ENCODE data around the gene APCDD1. TPM values are rescaled to one million over a fixed set of nuclear protein-coding genes. Genes with fewer than 3 reads are reported as not detected.

Gene APCDD1
- total and polyA plus RNA-seq, 8 donors = 5.6 to 31.1 (median 16.4) TPM

DNA sequence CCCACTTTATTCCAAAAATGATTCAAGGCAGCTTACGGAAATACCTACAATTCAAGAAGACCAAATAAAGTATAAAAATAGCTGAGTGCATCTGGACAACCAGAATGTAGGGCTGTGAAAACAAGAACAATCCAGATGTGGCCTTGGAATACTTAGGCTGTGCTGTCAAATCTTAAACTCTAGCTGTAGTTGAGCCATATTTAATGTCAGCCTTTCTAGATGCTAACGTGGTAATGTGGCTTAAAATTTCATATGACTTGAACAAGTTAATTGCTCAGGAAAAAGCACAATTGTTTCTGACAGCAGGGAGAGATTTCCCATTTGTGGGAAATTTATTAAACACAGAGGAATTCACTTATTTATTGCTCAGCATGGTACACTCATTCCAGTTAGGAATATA, 56.8 kb downstream of the APCDD1 start:
- intact Hi-C loops (cut with DNase I) = loop anchor here in 1 of 3 donors (10.0 kb wide), 1 partner anchor 536 kb away; no protein-coding TSS in a partner anchor
- WGBS, 2 donors = 65 to 69% methylated on average over 2 of the region's 2 CpGs
- DNase-seq = no peak

DNA sequence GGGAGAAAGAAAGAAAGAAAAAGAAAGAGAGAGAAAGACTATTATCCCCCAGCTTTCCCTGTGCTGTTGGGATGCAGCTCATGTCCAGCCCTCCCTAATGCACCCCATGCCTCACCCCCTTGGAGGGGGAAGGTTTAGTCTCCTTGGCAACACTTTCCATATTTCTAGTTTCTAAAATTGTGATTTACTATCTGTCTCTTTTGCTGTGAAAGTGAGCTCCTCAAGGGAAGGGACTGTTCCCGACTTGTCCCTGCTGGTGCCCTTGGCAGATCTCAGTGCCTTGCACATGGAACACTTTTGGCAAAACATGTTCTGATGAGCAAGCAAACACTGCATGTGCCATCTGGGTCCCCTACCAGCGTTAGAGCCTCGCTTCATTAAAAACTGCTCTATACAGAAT, 59.6 kb downstream of the APCDD1 start:
- Histone ChIP-seq H3K4me3 (no peak overlapping the region), H3K4me1 (peaks cover 0 to 3% (median 0%) of the 10 kb centered on the region in 3 donors), H3K36me3 (no peaks in the 10 kb centered on the region), H3K27me3 (no peaks in the 10 kb centered on the region), H3K9me3 (no peaks in the 10 kb centered on the region), H3K27ac (no peak overlapping the region)
- intact Hi-C loops (cut with DNase I) = loop anchor here in 1 of 3 donors (10.0 kb wide), 1 partner anchor 539 kb away; no protein-coding TSS in a partner anchor
- ATAC-seq = peak in 1 of 4 donors; percentile 18
- whole genome bisulfite sequencing, 2 donors = 56 to 62% methylated on average over 3 of the region's 3 CpGs
- no peak for DNase-seq
- no peak for FAIRE-seq
- TF ChIP-seq, protein P1, sequence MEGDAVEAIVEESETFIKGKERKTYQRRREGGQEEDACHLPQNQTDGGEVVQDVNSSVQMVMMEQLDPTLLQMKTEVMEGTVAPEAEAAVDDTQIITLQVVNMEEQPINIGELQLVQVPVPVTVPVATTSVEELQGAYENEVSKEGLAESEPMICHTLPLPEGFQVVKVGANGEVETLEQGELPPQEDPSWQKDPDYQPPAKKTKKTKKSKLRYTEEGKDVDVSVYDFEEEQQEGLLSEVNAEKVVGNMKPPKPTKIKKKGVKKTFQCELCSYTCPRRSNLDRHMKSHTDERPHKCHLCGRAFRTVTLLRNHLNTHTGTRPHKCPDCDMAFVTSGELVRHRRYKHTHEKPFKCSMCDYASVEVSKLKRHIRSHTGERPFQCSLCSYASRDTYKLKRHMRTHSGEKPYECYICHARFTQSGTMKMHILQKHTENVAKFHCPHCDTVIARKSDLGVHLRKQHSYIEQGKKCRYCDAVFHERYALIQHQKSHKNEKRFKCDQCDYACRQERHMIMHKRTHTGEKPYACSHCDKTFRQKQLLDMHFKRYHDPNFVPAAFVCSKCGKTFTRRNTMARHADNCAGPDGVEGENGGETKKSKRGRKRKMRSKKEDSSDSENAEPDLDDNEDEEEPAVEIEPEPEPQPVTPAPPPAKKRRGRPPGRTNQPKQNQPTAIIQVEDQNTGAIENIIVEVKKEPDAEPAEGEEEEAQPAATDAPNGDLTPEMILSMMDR (IDR thresholded peaks at IDR 0.05) = no peak

More for the DNA sequence above, 56.8 kb downstream of the APCDD1 start:
- H3K36me3 ChIP-seq = no peaks in the 10 kb centered on the region
- no peak overlapping the region for H3K4me3 ChIP-seq
- TF ChIP-seq, protein P1 (IDR thresholded peaks at IDR 0.05) = no peak
- H3K9me3 ChIP-seq = peaks cover 0 to 3% (median 0%) of the 10 kb centered on the region in 4 donors
- no peak for ATAC-seq
- no peak overlapping the region for H3K27ac ChIP-seq
- no peaks in the 10 kb centered on the region for H3K27me3 ChIP-seq
- FAIRE-seq = no peak
- H3K4me1 ChIP-seq = no peaks in the 10 kb centered on the region

DNA sequence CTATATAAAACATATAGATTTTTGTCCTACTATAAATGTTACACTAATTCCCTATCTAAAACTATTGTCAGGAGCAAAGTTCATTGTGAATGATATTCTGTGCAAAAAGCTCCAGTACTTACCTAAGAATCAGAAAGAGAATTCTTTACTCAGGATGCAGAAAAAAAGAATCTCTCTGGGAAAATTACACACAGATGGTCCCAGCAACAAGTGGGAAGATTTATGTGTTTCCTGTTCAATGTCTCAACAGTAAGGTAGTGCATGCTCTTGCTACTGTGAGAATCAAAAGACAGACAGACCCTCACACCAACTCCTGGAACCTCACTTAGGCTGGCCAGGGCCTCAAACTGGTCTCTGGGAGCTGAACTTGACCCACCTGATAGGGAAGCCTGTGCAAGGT, 60.2 kb downstream of the APCDD1 start:
- H3K9me3 ChIP-seq = no peaks in the 10 kb centered on the region
- no peak overlapping the region for H3K27ac ChIP-seq
- peaks cover 0 to 7% (median under 1%) of the 10 kb centered on the region in 3 donors for H3K4me1 ChIP-seq
- FAIRE-seq (no peak), DNase-seq (no peak), ATAC-seq (no peak)
- no peaks in the 10 kb centered on the region for H3K27me3 ChIP-seq
- H3K4me3 ChIP-seq = no peak overlapping the region
- intact Hi-C loops (cut with DNase I) = loop anchor here in 1 of 3 donors (10.0 kb wide), 1 partner anchor 540 kb away; no protein-coding TSS in a partner anchor
- no peaks in the 10 kb centered on the region for H3K36me3 ChIP-seq
- TF ChIP-seq, protein P1 (IDR thresholded peaks at IDR 0.05) = no peak

DNA sequence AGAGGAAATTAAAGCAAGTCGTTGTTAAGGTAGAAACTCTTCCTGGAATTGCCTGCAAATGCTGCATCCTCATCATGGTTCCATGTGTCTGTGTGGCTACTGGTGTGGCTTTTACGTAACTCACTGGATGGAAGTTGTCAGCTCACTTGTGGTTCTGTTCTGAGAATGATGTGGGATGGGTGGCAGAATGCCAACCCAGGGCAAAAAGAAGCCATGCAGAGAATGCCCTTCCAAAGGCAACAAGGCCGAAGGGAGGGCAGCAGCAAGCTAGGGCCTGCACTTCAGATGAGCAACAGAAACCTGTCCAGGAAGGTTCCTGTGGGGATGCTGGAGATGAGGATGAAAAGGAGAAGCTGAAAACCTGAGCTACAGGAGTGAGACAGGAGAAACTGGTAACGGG, 61.0 kb downstream of the APCDD1 start:
- Histone ChIP-seq H3K36me3 (no peaks in the 10 kb centered on the region), H3K4me1 (peaks cover 0 to 15% (median 4%) of the 10 kb centered on the region in 3 donors), H3K9me3 (no peaks in the 10 kb centered on the region), H3K27ac (no peak overlapping the region), H3K27me3 (no peaks in the 10 kb centered on the region), H3K4me3 (no peak overlapping the region)
- TF ChIP-seq, protein P1 (IDR thresholded peaks at IDR 0.05) = no peak
- FAIRE-seq (no peak), ATAC-seq (no peak), DNase-seq (no peak)
- intact Hi-C loops (cut with DNase I) = loop anchor here (5.0 to 10.0 kb wide), 2 partner anchors 541 to 548 kb away; no protein-coding TSS in a partner anchor
- 65 to 68% methylated on average over 4 of the region's 4 CpGs for WGBS, 2 donors

DNA sequence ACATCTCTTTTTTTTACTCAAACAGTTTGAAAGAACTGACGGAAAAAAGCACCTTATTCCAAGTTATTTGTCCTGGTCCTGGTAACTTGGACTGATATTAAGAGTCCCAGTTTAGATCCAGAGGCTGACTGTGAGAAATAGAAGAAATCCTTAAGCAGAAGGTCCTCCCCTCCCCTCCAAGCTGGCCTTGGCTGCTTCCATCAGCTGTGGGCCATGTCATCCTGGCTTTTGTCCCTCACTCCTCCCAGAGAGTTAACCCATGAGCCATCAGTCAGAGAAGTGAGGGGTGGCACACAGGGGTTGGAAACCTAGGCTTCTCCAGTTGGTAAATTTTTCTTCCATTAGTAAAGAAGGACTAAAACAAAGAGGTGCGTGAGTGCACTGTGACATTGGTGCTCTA, 61.6 kb downstream of the APCDD1 start:
- TF ChIP-seq, protein P1 (IDR thresholded peaks at IDR 0.05) = no peak
- DNase-seq = no peak
- H3K4me3 ChIP-seq = no peak overlapping the region
- ATAC-seq = no peak
- WGBS, 2 donors = 76 to 83% methylated on average over 2 of the region's 2 CpGs
- H3K27ac ChIP-seq = no peak overlapping the region
- H3K9me3 ChIP-seq = no peaks in the 10 kb centered on the region
- H3K36me3 ChIP-seq = no peaks in the 10 kb centered on the region
- intact Hi-C loops (cut with DNase I) = loop anchor here (5.0 to 10.0 kb wide), 2 partner anchors 541 to 549 kb away; no protein-coding TSS in a partner anchor
- H3K27me3 ChIP-seq = no peaks in the 10 kb centered on the region
- H3K4me1 ChIP-seq = peaks cover 0 to 15% (median 4%) of the 10 kb centered on the region in 3 donors
- no peak for FAIRE-seq
